Vagina (tissue), 2 donors: ENCODE measurements around the gene DYNLT3.

ENCODE experiments used
- CTCF ChIP-seq, 3 experiments: fragments of 450-650 bp in 2 of 3; fragments of 200-600 bp in 1 of 3; sonication (generic) in 1 of 3; IDR thresholded peaks; one replicate each; pipeline ENCODE4 v1.5.1; 2017 to 2019; ENCODE audit warnings: antibody characterized with exemption in 3 of 3, mild to moderate bottlenecking in 2 of 3, moderate library complexity in 2 of 3
- POLR2A ChIP-seq, 2 donors: fragments of 450-650 bp; IDR thresholded peaks; one replicate each; pipeline ENCODE4 v1.6.1; 2017; ENCODE audit warnings: antibody characterized with exemption in 2 of 2, mild to moderate bottlenecking in 2 of 2, moderate library complexity in 2 of 2
- POLR2AphosphoS5 ChIP-seq, 2 donors: sonication (generic); formaldehyde crosslinking; IDR thresholded peaks; one replicate each; pipeline ENCODE4 v1.9.0; 2017; ENCODE audit warnings: antibody characterized with exemption in 2 of 2, mild to moderate bottlenecking in 2 of 2, low read depth in 1 of 2; ENCODE audit not compliant: insufficient read depth in 1 of 2

GRCh38 chrX:37796310-37796709 is 51.1 kb downstream of the DYNLT3 start:
- no peak for TF ChIP-seq CTCF (IDR thresholded peaks at IDR 0.05)
- no peak for TF ChIP-seq POLR2A (IDR thresholded peaks at IDR 0.05)
- no peak for TF ChIP-seq POLR2AphosphoS5 (IDR thresholded peaks at IDR 0.05; ENCODE audit: insufficient read depth in 1 of 2, low read depth in 1 of 2)
